Subcutaneous abdominal adipose tissue (tissue), 5 donors: ENCODE data around the gene CLASRP.
A peak's percentile ranks its signal among the peaks of the same experiment; 100 is the strongest.
"Not testable (repeated sequence)": the region's sequence is repeated elsewhere in the genome, so short reads cannot be mapped to it uniquely, and the experiment has no call there.

Source experiments
- H3K27ac ChIP-seq: one replicate; pipeline ENCODE4 v1.7.0; 2013; ENCODE audit warnings: low read depth, mild to moderate bottlenecking, inconsistent platforms, low read length, moderate library complexity
- H3K27me3 ChIP-seq, 5 donors: one replicate each; pipeline ENCODE4 v1.7.0; 2013; ENCODE audit warnings: low read length in 5 of 5, inconsistent platforms in 1 of 5; ENCODE audit not compliant: control insufficient read depth in 5 of 5, insufficient read depth in 4 of 5
- H3K36me3 ChIP-seq, 5 donors: one replicate each; pipeline ENCODE4 v1.7.0; 2013; ENCODE audit warnings: low read length in 5 of 5; ENCODE audit not compliant: control insufficient read depth in 5 of 5, insufficient read depth in 5 of 5
- H3K4me1 ChIP-seq, 5 donors: one replicate each; pipeline ENCODE4 v1.7.0; 2013; ENCODE audit warnings: low read length in 5 of 5, mild to moderate bottlenecking in 3 of 5, moderate library complexity in 1 of 5; ENCODE audit not compliant: control insufficient read depth in 5 of 5, insufficient read depth in 5 of 5
- H3K4me3 ChIP-seq, 5 donors: one replicate each; pipeline ENCODE4 v1.7.0; 2013; ENCODE audit warnings: low read length in 5 of 5, low read depth in 1 of 5
- H3K9ac ChIP-seq, 5 donors: one replicate each; pipeline ENCODE4 v1.7.0; 2013; ENCODE audit warnings: low read length in 5 of 5, mild to moderate bottlenecking in 4 of 5, moderate library complexity in 3 of 5
- H3K9me3 ChIP-seq, 5 donors: one replicate each; pipeline ENCODE4 v1.7.0; 2013; ENCODE audit warnings: low read length in 5 of 5; ENCODE audit not compliant: control insufficient read depth in 5 of 5
- donor health status: healthy.
- donor health status: healthy.
- donor health status: healthy.
- donor health status: healthy.
- donor health status: healthy.

CLASRP gene

GRCh38 chr19:45113628-45114027 lies 74.8 kb downstream of the CLASRP start:
- H3K27ac ChIP-seq, result no peak overlapping the region
- peaks cover 0 to 16% (median 10%) of the 10 kb centered on the region in 5 donors for H3K4me1 ChIP-seq
- H3K36me3 ChIP-seq, result no peaks in the 10 kb centered on the region
- H3K27me3 ChIP-seq, result no peaks in the 10 kb centered on the region
- no peak overlapping the region for H3K9ac ChIP-seq
- no peak overlapping the region for H3K4me3 ChIP-seq
- H3K9me3 ChIP-seq, result no peaks in the 10 kb centered on the region

- Histone ChIP-seq H3K9me3 (no peaks in the 10 kb centered on the region), H3K36me3 (no peaks in the 10 kb centered on the region), H3K27ac (no peak overlapping the region), H3K4me1 (peaks cover 0 to 17% (median 10%) of the 10 kb centered on the region in 5 donors), H3K9ac (no peak overlapping the region), H3K27me3 (no peaks in the 10 kb centered on the region), H3K4me3 (no peak overlapping the region)
These were observed 75.3 kb downstream of the CLASRP start for GRCh38 chr19:45114116-45114515.

GRCh38 chr19:45115809-45116615 lies 77.2 kb downstream of the CLASRP start:
- H3K9me3 ChIP-seq, result no peaks in the 10 kb centered on the region
- H3K4me3 ChIP-seq, result no peak overlapping the region
- no peak overlapping the region for H3K9ac ChIP-seq
- H3K27me3 ChIP-seq, result no peaks in the 10 kb centered on the region
- no peak overlapping the region for H3K27ac ChIP-seq
- peaks cover 0 to 2% (median 0%) of the 10 kb centered on the region in 5 donors for H3K36me3 ChIP-seq
- peaks cover 0 to 17% (median 10%) of the 10 kb centered on the region in 5 donors for H3K4me1 ChIP-seq

- peaks cover 0 to 17% (median 10%) of the 10 kb centered on the region in 5 donors for H3K4me1 ChIP-seq
- no peaks in the 10 kb centered on the region for H3K27me3 ChIP-seq
- no peak overlapping the region for H3K4me3 ChIP-seq
- H3K27ac ChIP-seq, result no peak overlapping the region
- H3K36me3 ChIP-seq, result peaks cover 0 to 2% (median 0%) of the 10 kb centered on the region in 5 donors
- H3K9ac ChIP-seq, result peak overlapping the region in 1 of 5 donors; percentile 4
- H3K9me3 ChIP-seq, result no peaks in the 10 kb centered on the region
These were observed 78.3 kb downstream of the CLASRP start for GRCh38 chr19:45117167-45117594.

- Histone ChIP-seq H3K9ac (peak overlapping the region in 3 of 5 donors; percentile 4 to 21 (median 19)), H3K27ac (no peak overlapping the region), H3K36me3 (peaks cover 0 to 2% (median 0%) of the 10 kb centered on the region in 5 donors), H3K27me3 (no peaks in the 10 kb centered on the region), H3K9me3 (no peaks in the 10 kb centered on the region), H3K4me3 (no peak overlapping the region), H3K4me1 (peaks cover 0 to 17% (median 10%) of the 10 kb centered on the region in 5 donors)
These were observed 78.8 kb downstream of the CLASRP start for GRCh38 chr19:45117671-45118070.

GRCh38 chr19:45118106-45118505 lies 79.3 kb downstream of the CLASRP start:
- Histone ChIP-seq H3K4me3 (no peak overlapping the region), H3K27me3 (no peaks in the 10 kb centered on the region), H3K9me3 (no peaks in the 10 kb centered on the region), H3K36me3 (peaks cover 0 to 2% (median 0%) of the 10 kb centered on the region in 5 donors), H3K4me1 (peaks cover 0 to 17% (median 10%) of the 10 kb centered on the region in 5 donors), H3K27ac (no peak overlapping the region), H3K9ac (peak overlapping the region in 3 of 5 donors; percentile 19 to 25 (median 21))

GRCh38 chr19:45118591-45119355 lies 79.9 kb downstream of the CLASRP start:
- not testable (repeated sequence) for H3K9me3 ChIP-seq, H3K27ac ChIP-seq, H3K4me3 ChIP-seq, H3K36me3 ChIP-seq, H3K27me3 ChIP-seq
- Histone ChIP-seq H3K4me1 (peaks cover 0 to 20% (median 15%) of the 10 kb centered on the region in 5 donors), H3K9ac (peak overlapping the region in 1 of 5 donors; percentile 25)

GRCh38 chr19:45119582-45119981 lies 80.7 kb downstream of the CLASRP start:
- peaks cover 0 to 21% (median 18%) of the 10 kb centered on the region in 5 donors for H3K4me1 ChIP-seq

More at GRCh38 chr19:45119582-45119981, 80.7 kb downstream of the CLASRP start:
- Histone ChIP-seq H3K27me3 (no peaks in the 10 kb centered on the region), H3K9ac (no peak overlapping the region), H3K27ac (no peak overlapping the region), H3K9me3 (no peaks in the 10 kb centered on the region), H3K4me3 (no peak overlapping the region), H3K36me3 (peaks cover 0 to 3% (median 0%) of the 10 kb centered on the region in 5 donors)
